RWPE2 (cell line): ENCODE measurements around the gene SSU72.

Experiments used
- ATAC-seq: fragments of 200-7000 bp; cut with Tn5 transposase; 3 replicates; pipeline ENCODE4 v1.9.1; 2021; ENCODE audit warnings: low read depth
- DNase-seq: peaks from one replicate; pipeline ENCODE4 v3.0.0-alpha.2; 2020; ENCODE audit warnings: low spot score
- H3K27ac ChIP-seq: fragments of 450-650 bp; 2 replicates; pipeline ENCODE4 v1.5.1; 2017; ENCODE audit warnings: mild to moderate bottlenecking; ENCODE audit not compliant: poor library complexity, severe bottlenecking
- H3K27me3 ChIP-seq: fragments of 250-450 bp; sonication (Bioruptor Pico); 2 replicates; pipeline ENCODE4 v1.5.1; 2021; ENCODE audit warnings: mild to moderate bottlenecking, moderate library complexity; ENCODE audit not compliant: insufficient read depth, poor library complexity, severe bottlenecking
- H3K36me3 ChIP-seq: fragments of 250-450 bp; sonication (Bioruptor Pico); 2 replicates; pipeline ENCODE4 v1.5.1; 2020; ENCODE audit warnings: low read depth, mild to moderate bottlenecking, moderate library complexity
- H3K4me1 ChIP-seq: fragments of 250-450 bp; sonication (Bioruptor Pico); 2 replicates; pipeline ENCODE4 v1.5.1; 2021; ENCODE audit warnings: mild to moderate bottlenecking, moderate library complexity; ENCODE audit not compliant: insufficient read depth, poor library complexity, severe bottlenecking
- H3K4me3 ChIP-seq: fragments of 250-450 bp; sonication (Bioruptor Pico); 2 replicates; pipeline ENCODE4 v1.5.1; 2021; ENCODE audit warnings: mild to moderate bottlenecking, moderate library complexity; ENCODE audit not compliant: severe bottlenecking
- H3K9me3 ChIP-seq: fragments of 250-450 bp; sonication (Bioruptor Pico); 2 replicates; pipeline ENCODE4 v1.5.1; 2021; ENCODE audit warnings: mild to moderate bottlenecking, moderate library complexity; ENCODE audit not compliant: severe bottlenecking
- TF ChIP-seq, protein P1 (sequence below): fragments of 450-650 bp; IDR thresholded peaks from one replicate; pipeline ENCODE4 v1.5.1; 2017; ENCODE audit warnings: mild to moderate bottlenecking, moderate library complexity; ENCODE audit not compliant: poor library complexity, severe bottlenecking

SSU72 gene

GRCh38 chr1:1551524-1552262 is 23.0 kb downstream of the SSU72 start:
- Histone ChIP-seq H3K4me1 (peaks cover 7% of the 10 kb centered on the region), H3K4me3 (no peak overlapping the region), H3K36me3 (peaks cover 6% of the 10 kb centered on the region), H3K9me3 (no peaks in the 10 kb centered on the region), H3K27ac (no peak overlapping the region), H3K27me3 (no peaks in the 10 kb centered on the region)
- DNase-seq (no peak), ATAC-seq (no peak)
- TF ChIP-seq, protein P1, sequence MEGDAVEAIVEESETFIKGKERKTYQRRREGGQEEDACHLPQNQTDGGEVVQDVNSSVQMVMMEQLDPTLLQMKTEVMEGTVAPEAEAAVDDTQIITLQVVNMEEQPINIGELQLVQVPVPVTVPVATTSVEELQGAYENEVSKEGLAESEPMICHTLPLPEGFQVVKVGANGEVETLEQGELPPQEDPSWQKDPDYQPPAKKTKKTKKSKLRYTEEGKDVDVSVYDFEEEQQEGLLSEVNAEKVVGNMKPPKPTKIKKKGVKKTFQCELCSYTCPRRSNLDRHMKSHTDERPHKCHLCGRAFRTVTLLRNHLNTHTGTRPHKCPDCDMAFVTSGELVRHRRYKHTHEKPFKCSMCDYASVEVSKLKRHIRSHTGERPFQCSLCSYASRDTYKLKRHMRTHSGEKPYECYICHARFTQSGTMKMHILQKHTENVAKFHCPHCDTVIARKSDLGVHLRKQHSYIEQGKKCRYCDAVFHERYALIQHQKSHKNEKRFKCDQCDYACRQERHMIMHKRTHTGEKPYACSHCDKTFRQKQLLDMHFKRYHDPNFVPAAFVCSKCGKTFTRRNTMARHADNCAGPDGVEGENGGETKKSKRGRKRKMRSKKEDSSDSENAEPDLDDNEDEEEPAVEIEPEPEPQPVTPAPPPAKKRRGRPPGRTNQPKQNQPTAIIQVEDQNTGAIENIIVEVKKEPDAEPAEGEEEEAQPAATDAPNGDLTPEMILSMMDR = no peak

DNA sequence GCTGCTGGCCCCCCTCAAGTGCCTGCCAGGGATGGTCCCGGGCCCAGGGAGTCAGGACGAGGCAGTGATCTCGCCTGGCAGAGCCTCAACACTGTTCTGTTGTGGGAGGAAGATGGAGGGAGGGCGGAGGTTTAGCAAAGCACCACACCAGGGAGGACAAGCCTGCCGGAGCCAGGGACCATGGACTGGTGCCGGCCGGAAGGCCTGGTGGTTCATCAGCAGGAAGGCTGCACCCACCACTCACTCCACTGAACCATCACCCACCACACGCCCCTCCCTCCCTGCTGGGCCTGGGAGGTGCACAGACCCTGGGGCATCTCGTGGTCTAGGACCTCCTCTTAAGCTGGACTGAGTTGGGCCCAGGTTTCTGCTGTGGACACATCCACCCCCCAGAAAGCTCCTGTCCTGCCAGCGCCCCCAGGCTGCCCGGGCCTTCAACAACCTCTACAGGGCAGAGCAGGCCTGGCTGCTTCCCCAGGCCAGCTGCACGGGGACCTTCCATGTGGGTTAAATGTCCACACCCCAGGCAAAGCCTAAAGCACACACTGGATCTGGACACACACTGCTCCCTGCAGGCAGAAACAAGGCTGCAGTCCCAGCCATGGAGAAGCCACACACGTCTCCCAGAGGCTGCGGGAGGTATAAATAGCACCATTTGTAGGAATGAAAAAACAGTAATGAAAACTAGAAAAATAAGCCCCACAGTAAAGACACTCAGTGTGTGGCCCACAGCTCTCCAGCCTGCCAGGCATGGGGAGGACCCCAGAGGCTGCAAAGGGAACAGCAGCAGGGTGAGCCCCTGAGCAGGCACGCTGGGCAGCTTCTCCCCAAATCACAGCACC is 23.9 kb downstream of the SSU72 start:
- Histone ChIP-seq H3K4me3 (no peak overlapping the region), H3K27ac (no peak overlapping the region), H3K4me1 (peaks cover 7% of the 10 kb centered on the region), H3K36me3 (peaks cover 6% of the 10 kb centered on the region), H3K27me3 (no peaks in the 10 kb centered on the region), H3K9me3 (no peaks in the 10 kb centered on the region)
- ATAC-seq (peak; percentile 8; the same call in 1 of the 3 replicates), DNase-seq (peak; percentile 60)
- TF ChIP-seq, protein P1 = peak; percentile 6

DNA sequence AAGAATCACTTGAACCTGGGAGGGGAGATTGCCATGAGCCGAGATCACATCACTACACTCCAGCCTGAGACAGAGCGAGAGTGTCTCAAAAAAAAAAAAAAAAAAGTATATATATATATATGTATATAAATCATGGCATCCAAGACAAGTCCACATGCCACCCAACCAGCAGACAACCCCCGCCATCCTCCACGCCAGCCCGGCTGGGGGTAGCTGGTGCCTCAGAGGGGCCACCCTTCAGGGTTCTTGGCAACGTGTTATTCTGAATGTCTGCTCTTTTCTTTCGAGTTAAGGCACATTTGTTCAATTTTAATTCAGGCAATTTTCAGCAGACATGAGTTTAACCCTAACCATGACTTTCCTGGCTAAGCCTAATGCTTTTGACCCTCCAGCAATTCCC is 24.6 kb downstream of the SSU72 start:
- Histone ChIP-seq H3K27me3 (no peaks in the 10 kb centered on the region), H3K27ac (no peak overlapping the region), H3K4me1 (peaks cover 7% of the 10 kb centered on the region), H3K4me3 (no peak overlapping the region), H3K36me3 (peaks cover 6% of the 10 kb centered on the region), H3K9me3 (no peaks in the 10 kb centered on the region)
- TF ChIP-seq, protein P1 = no peak
- DNase-seq (no peak), ATAC-seq (no peak)

- Histone ChIP-seq H3K36me3 (peaks cover 9% of the 10 kb centered on the region), H3K27ac (no peak overlapping the region), H3K4me1 (no peaks in the 10 kb centered on the region), H3K9me3 (no peaks in the 10 kb centered on the region), H3K4me3 (no peak overlapping the region), H3K27me3 (no peaks in the 10 kb centered on the region)
- TF ChIP-seq, protein P1 = no peak
- no peak for DNase-seq
- ATAC-seq = no peak
These were observed 26.1 kb downstream of the SSU72 start for GRCh38 chr1:1548591-1548990.

GRCh38 chr1:1547476-1547875 is 27.2 kb downstream of the SSU72 start:
- no peak for DNase-seq
- no peak for ATAC-seq
- H3K9me3 ChIP-seq = no peaks in the 10 kb centered on the region
- TF ChIP-seq, protein P1 = no peak
- no peak overlapping the region for H3K4me3 ChIP-seq
- H3K27me3 ChIP-seq = no peaks in the 10 kb centered on the region
- peaks cover 18% of the 10 kb centered on the region for H3K36me3 ChIP-seq
- no peak overlapping the region for H3K27ac ChIP-seq
- H3K4me1 ChIP-seq = no peaks in the 10 kb centered on the region
